ENCODE data around the gene ATAD2B. TPM values are rescaled to one million over a fixed set of nuclear protein-coding genes. Genes with fewer than 3 reads are reported as not detected.

Gene ATAD2B
- total RNA-seq, 1 donor from 2014 or later: 8.1 TPM

DNA sequence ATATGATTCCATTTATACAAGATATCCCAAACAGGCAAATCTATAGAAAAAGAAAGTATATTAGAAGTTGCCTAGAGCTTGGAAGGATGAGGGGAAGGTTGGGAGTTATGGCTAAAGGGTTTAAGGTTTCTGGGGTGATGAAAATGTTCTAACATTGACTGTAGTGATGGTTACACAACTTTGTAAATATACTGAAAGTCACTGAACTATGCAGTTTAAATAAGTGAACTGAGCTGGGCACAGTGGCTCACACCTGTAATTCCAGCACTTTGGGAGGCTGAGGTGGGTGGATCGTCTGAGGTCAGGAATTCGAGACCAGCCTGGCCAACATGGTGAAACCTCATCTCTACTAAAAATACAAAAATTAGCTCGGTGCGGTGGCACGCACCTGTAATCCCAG, 91.5 kb downstream of the ATAD2B start:
- no peaks in the 10 kb centered on the region for H3K36me3 ChIP-seq (ENCODE audit: control insufficient read depth, insufficient read depth, low read length)
- TF ChIP-seq, protein P1, sequence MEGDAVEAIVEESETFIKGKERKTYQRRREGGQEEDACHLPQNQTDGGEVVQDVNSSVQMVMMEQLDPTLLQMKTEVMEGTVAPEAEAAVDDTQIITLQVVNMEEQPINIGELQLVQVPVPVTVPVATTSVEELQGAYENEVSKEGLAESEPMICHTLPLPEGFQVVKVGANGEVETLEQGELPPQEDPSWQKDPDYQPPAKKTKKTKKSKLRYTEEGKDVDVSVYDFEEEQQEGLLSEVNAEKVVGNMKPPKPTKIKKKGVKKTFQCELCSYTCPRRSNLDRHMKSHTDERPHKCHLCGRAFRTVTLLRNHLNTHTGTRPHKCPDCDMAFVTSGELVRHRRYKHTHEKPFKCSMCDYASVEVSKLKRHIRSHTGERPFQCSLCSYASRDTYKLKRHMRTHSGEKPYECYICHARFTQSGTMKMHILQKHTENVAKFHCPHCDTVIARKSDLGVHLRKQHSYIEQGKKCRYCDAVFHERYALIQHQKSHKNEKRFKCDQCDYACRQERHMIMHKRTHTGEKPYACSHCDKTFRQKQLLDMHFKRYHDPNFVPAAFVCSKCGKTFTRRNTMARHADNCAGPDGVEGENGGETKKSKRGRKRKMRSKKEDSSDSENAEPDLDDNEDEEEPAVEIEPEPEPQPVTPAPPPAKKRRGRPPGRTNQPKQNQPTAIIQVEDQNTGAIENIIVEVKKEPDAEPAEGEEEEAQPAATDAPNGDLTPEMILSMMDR (IDR thresholded peaks at IDR 0.05; ENCODE audit: insufficient read depth, low read length, poor library complexity, severe bottlenecking): no peak
- no peak for DNase-seq (ENCODE audit: low read depth)
- H3K4me3 ChIP-seq (ENCODE audit: low read depth, low read length): no peak overlapping the region
- no peaks in the 10 kb centered on the region for H3K27me3 ChIP-seq (ENCODE audit: control insufficient read depth, insufficient read depth, low read length)

DNA sequence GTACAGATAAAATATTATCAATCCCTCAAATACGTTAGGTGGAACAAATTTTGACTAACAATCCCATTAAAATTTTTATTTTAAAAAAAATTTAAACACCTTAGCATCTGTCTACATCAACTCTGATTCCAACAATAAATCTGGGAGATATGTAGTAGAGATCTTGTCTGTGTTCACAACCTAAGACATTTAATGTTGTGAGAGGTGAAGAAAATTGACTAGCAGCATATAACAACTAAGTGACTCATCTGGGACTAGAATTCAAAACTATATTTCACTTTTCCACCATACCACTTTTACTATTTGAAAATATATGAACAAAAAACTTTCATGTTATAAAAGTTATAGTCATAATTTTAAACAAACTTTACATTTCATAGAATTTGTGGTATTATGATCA, 97.9 kb downstream of the ATAD2B start:
- H3K4me3 ChIP-seq (ENCODE audit: low read depth, low read length): no peak overlapping the region
- no peak for DNase-seq (ENCODE audit: low read depth)
- TF ChIP-seq, protein P1 (IDR thresholded peaks at IDR 0.05; ENCODE audit: insufficient read depth, low read length, poor library complexity, severe bottlenecking): no peak
- no peaks in the 10 kb centered on the region for H3K27me3 ChIP-seq (ENCODE audit: control insufficient read depth, insufficient read depth, low read length)
- no peaks in the 10 kb centered on the region for H3K36me3 ChIP-seq (ENCODE audit: control insufficient read depth, insufficient read depth, low read length)

DNA sequence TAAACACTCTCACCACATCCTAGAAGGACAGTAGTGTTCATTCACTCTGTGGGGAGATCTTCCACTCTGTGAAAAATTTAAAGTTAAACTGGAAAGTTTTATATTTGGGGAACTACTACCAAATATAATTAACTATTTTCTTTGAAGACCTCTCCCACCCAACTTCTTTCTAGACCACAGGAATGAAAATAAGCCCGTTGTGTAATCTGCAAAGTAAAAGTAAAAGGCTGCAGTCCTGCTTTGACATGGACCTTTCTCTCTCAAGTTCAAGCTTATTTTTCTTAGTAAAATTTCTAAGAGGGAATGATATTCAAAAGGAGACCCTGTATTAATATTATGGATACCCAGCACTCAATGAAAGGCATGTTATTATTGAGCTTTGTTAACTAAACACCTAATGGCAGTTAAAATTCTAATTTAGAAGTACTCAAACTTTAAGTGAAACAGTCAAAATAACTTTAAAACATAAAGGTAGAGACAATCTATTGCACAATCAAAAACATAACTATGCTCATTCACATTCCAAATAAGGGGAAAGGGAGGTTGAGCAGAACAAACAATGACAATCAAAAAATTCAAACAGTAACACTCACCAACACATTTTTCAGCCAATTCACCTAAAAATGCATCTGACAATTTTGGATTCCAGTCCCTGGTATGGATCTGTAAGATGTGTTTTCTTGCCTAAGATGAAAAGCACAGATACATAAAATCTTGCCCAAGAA, 98.5 kb downstream of the ATAD2B start:
- no peak overlapping the region for H3K4me3 ChIP-seq (ENCODE audit: low read depth, low read length)
- DNase-seq (ENCODE audit: low read depth): no peak
- H3K27me3 ChIP-seq (ENCODE audit: control insufficient read depth, insufficient read depth, low read length): no peaks in the 10 kb centered on the region
- H3K36me3 ChIP-seq (ENCODE audit: control insufficient read depth, insufficient read depth, low read length): no peaks in the 10 kb centered on the region
- TF ChIP-seq, protein P1 (IDR thresholded peaks at IDR 0.05; ENCODE audit: insufficient read depth, low read length, poor library complexity, severe bottlenecking): no peak

DNA sequence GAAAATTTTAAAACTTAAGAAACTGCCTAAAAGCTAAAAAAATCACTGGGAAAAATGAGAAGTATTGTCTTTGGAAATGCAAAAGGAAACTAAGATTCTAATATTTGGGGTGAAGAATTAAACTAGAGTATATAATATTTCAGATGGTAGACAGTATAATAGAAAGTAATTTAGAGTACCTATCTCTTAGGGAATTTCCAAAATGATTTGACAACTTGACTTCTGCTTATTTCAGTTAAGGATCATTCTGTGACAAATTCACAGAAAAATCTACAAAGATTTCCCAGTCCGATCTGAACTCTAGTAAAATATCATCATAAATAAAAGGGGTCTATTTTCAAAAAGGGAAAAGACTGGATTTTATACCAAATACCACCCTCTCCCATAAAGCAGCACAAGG, 99.6 kb downstream of the ATAD2B start:
- no peak for DNase-seq (ENCODE audit: low read depth)
- TF ChIP-seq, protein P1 (IDR thresholded peaks at IDR 0.05; ENCODE audit: insufficient read depth, low read length, poor library complexity, severe bottlenecking): no peak
- no peak overlapping the region for H3K4me3 ChIP-seq (ENCODE audit: low read depth, low read length)
- H3K36me3 ChIP-seq (ENCODE audit: control insufficient read depth, insufficient read depth, low read length): no peaks in the 10 kb centered on the region
- no peaks in the 10 kb centered on the region for H3K27me3 ChIP-seq (ENCODE audit: control insufficient read depth, insufficient read depth, low read length)

DNA sequence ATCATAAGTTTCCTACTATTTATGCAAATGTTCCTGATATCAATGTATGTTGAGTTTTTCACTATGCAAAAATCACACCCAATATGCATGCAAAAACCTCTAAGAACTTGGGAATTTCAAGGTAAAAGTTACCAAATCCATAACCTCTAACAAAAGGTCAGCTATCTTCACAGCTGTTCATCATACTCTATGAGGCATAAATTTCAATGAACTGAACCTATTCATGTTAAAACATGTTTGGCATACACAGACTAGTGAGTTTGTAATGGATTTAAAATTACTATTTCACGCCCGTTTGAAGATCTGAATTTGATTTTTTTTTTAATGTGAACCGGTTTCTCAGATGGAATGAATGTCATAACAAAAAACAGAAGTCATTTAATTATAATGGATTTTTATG, 100.2 kb downstream of the ATAD2B start:
- no peak for DNase-seq (ENCODE audit: low read depth)
- H3K36me3 ChIP-seq (ENCODE audit: control insufficient read depth, insufficient read depth, low read length): no peaks in the 10 kb centered on the region
- TF ChIP-seq, protein P1 (IDR thresholded peaks at IDR 0.05; ENCODE audit: insufficient read depth, low read length, poor library complexity, severe bottlenecking): no peak
- no peak overlapping the region for H3K4me3 ChIP-seq (ENCODE audit: low read depth, low read length)
- H3K27me3 ChIP-seq (ENCODE audit: control insufficient read depth, insufficient read depth, low read length): no peaks in the 10 kb centered on the region

DNA sequence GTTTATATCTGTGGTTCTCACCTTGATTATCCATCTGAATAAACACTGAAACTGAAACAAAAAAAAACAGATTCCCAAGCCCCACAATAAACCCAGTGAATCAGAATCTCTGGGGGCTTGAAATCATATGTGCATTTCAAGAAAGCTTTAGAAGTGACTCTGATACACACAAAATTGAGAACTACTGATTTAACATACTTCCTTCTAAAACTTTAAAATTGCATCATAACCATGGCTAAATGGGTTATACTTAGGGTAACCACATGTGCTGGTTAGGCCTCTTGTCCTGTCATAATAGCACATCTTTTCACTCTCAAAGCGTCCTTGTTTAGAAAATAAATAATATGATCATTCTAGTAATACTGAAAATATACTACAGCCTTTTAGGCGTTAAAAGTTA, 100.9 kb downstream of the ATAD2B start:
- Histone ChIP-seq H3K27me3 (ENCODE audit: control insufficient read depth, insufficient read depth, low read length) (no peaks in the 10 kb centered on the region), H3K4me3 (ENCODE audit: low read depth, low read length) (no peak overlapping the region), H3K36me3 (ENCODE audit: control insufficient read depth, insufficient read depth, low read length) (no peaks in the 10 kb centered on the region)
- DNase-seq (ENCODE audit: low read depth): no peak
- TF ChIP-seq, protein P1 (IDR thresholded peaks at IDR 0.05; ENCODE audit: insufficient read depth, low read length, poor library complexity, severe bottlenecking): no peak

Measured in kidney epithelial cell (primary cell).